MV-4-11 (cell line): ENCODE measurements around the gene SGPL1.
"Not testable (repeated sequence)": the region's sequence is repeated elsewhere in the genome, so short reads cannot be mapped to it uniquely, and the experiment has no call there.

ENCODE experiments used
- DNase-seq: peaks from one replicate; lab custom pipeline; 2025; lab: John Stamatoyannopoulos, UW

Gene SGPL1

DNA sequence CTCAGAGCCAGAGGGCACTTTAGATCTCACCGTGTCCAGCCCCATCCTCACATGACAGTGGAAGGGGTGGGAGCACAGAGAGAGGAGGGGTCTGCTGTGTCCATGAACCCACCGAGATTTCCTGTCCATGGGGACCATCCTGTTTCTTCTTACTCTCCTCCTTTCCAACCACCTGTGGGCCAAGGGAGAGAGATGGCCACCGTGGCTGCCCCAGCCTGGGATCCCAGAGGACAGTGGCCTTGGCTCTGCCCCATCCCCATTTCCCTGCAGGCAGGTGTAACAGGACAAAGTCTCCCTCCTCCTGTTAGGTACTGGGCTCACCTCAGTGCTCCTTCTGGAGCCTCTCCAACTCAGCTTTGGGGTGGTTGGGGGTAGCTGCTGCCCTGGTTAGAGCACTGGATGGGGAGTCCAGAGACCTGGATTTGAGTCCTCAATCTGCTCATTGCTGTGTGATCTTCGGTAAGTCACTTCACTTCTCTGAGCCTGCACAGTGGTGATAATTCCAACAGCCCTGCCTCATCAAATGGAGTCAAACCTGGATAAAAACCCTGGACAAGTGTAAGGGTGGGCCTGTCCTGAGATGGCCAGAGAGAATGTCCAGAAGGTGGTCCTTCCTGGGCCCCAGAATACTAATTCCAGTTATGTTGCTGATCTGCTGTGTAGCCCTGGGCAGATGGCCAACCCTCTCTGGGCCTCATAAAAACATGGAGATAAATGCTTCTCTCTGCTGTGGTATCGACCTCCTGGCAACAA is 90.5 kb downstream of the SGPL1 start:
- no peak for DNase-seq

DNA sequence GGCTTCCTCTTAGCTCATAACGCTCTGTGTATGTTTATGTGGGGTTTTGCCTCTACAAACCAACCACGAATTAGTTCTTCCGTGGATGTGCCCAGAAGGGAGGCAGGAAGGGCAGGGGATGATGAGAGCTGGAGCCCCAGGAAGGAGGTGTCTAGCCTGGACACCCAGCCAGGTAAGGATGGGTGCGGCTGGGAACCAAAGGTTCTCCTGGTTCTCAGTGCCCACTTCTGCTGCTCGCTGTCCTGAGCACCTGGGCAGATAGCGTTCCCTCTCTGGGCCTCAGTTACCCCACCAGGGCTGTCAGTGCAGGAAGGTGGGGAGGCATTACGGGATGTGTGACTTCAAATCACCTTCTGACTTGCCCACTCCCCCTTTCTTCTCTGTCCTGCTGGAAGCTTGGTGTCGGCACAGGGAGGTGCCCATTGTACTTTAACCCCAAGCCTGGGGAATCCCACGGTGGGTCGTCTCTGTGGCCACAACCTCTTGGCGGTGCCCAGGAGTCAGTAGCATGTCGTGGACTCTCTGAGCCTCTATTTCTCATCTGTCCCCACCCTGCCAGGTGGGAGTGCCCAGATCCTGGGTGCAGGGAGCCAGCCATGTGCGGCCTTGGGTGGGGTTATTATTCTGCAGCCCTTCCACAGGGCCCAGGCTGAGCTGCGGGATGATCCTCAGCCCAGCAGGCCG is 91.3 kb downstream of the SGPL1 start:
- no peak for DNase-seq

DNA sequence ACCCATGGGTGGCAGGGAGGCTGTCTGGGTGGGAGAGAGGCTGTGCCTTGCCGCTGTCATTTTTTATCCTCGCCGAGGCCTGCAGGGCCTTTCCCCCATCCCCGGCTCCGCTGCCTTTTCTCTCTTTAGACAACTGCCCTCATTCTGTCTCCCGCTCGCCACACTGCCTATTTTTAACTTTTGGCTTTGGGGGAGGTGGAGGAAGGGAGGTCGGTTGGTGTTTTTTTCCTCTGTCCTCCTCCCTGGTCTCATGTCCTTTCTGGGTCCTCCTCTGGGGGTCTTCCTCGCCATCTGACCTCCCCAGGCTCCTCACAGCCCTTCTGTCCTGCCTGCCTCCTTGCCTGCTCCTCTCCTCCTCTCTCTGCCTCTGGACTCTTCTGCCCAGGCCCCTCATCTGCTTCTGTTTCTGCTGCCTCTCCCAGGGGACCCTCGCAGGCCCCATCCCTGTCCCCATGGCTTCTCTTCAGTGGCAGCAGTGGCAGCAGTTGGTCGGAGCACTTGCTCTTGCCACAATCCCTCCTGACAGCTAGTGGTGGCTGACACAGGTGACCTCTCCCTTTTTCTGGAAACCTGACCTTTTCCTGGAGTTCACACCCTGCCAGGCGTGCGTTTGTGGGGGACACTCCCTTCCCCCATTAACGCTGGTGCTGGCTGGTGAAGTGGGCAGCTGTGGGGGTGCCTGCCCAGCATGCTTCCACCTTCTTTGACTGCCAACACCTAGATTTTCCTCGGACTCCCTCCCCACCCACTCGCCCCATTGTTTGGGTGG is 92.1 kb downstream of the SGPL1 start:
- no peak for DNase-seq

DNA sequence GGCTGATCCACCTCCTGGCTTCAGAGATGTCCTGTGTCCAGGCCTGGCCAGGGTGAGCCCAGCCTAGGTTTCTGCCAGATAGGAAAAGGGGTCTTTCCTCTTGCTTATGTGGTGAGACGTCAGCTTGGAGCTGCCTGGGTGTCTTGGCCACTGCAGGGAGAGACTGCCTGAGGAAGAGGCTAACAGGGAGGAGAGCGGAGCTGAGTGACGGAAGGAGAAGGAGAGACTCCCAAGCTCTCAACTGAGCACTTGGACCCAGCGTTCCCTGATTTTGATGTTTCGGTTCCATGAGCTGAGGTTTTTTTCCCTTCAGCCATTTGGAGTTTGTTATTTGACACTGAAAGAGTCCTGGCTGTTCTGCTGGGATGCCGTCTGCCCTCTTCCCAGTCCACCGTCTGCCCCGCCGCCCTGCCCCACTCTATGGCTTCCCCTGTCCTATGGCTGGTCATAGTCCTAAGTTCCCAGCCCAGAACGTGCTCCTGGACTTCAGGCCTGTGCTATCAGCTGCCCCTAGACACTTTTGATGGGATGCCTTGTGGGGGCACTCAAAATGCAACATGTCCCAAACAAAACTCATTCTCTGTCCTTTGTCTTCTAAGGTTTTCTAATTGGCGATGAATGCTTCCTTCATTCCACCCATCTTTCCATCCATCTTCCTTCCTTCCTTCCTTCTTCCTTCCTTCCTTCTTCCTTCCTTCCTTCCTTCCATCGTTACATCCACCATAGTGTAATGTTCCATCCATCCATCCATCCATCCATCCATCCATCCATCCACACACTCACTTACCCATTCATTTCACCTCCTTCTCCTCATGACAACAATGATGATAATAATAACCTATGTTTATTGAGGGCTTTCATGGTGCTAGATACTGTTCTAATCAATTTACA is 92.9 kb downstream of the SGPL1 start:
- DNase-seq = no peak

DNA sequence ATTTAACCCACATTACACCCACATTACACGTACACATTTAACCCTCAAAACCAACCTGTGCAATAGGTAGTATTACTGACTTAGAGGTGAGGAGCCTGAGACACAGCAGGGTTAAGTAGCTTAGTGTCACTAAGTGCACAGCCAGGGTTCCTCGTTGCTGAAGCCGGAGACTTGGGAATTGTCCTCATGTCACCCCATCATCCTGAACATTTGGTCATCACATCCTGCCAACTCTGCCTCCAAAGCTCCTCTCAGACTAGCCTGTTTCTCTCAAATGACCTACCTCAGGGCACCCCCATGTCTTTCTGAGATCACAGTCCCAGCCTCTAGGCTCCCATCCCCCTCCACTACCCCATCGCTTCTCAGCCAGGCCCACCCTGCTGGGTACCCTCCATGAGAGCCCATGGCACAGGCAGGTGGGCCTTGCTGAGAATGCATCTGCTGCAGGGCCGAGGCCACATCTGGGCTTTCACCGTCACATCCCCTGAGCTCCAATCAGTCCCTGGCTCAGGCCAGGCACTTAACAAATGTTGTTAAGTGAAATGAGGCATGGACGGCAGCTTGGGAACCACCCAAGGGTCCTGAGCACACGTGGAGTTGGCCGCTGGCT is 93.7 kb downstream of the SGPL1 start:
- no peak for DNase-seq

DNA sequence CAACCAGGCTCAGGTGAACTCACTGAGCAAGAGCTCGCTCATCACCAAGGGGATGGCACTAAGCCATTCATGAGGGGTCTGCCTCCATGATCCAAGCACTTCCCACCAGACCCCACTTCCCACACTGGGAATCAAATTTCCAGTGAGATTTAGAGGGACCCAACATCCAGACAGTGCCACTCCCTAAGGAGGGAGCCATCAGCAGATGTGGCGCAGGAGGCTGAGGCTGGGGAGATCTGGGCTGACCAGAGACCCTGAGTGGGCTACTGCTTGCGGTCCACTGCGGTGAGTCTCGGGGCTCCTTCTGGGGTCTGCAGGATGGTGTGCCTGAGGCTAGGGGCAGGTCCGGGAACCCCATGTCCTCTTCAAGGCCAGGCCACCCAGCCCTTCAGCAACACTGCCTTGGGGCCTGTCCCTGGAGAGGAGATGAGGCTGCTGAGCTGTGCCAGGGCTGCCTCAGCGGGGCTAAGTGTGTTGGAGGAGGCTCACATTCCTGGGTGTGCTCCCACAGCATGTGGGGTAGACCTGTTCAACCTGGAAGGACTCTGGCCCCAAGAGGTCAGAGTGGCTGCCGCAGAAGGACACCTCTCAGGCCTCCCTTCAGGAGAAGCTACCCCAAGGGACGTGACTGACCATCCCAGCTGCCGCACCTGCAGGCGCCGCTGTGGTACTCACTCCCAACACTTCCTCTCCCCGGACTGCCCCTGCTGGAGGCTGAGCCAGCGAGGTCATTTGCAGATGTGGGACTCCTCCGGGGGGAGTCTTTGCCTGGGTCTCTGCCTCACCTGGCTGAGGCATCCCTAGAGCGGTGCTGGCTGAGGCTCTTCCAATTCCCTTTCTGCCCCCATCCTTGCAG is 95.0 kb downstream of the SGPL1 start:
- no peak for DNase-seq

GRCh38 chr10:70911386-70911785 is 95.6 kb downstream of the SGPL1 start:
- no peak for DNase-seq

- DNase-seq = no peak
Measured at GRCh38 chr10:70912556-70912955, 96.8 kb downstream of the SGPL1 start.

- no peak for DNase-seq
Measured at GRCh38 chr10:70913191-70913892, 97.6 kb downstream of the SGPL1 start.

- no peak for DNase-seq
Measured at GRCh38 chr10:70913893-70914240, 98.1 kb downstream of the SGPL1 start.

DNA sequence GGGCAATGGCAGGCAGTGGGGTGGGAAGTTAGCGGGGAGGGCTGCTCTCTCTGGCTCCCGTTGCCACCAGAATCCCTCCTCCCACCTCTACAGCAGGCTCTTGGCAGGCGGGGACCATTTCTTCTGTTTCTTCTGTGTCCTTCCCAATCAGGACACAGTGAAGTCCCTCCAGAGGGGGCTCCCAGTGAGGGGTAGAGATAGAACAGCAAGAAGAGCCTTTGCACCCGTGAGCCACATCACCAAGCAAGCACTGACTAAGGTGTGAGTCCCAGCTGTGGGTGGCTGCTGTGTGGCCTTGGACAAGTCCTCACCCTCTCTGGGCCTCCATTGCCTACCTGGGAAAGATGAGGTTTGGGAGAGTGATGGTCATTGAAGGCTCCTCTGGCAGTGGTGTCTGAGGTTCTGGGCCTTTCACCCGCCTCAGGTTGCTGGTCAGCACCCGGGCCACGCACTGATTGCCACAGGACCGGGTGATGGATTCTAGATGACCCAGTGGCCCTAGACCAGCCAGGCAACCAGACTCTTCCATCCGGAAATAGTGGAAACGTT is 98.6 kb downstream of the SGPL1 start:
- DNase-seq = no peak

DNA sequence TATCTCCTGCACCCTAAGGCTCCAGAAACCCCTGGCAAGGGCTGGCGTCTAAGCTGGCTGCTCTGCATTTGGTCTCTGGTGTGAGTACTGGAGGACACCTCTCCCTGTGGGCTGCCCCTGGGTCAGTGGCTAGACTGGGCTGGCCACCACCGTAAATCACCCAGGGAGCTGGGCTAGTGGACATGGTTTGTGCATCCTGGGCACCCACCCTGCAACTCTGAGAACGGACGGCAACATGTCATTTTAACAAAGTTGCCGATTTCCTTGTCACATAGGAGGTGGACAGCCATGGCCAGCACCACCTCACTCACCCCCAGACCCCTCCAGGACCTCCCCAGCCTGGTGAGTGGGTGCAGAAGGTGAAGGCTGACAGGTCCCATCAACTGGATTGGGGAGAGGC is 99.5 kb downstream of the SGPL1 start:
- no peak for DNase-seq

- no peak for DNase-seq
Measured at GRCh38 chr10:70915806-70916205, 100.1 kb downstream of the SGPL1 start.

- DNase-seq = no peak
Measured at GRCh38 chr10:70916241-70916640, 100.5 kb downstream of the SGPL1 start.

GRCh38 chr10:70917226-70917625 is 101.5 kb downstream of the SGPL1 start:
- no peak for DNase-seq

DNA sequence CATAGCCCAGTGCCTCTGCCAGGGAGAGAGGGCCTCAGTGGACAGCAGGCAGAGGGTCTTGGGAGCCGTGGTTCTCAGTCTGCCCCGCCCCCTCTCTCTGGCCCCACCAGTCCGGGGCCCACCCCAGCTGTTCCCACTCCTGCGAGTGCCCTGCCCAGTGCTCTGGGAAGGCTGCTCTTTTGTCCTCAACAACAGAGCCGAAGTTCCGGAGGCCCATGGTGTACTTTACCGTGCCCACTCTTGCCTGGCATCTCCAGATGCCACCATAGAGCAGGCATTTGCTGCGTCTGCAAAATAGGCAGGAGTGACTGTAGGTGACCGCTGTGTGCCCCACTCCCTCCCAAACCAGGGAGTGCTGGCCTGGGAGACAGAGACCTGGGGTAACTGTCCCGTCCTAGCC is 101.9 kb downstream of the SGPL1 start:
- no peak for DNase-seq

- DNase-seq = no peak
Measured at GRCh38 chr10:70918851-70919530, 103.2 kb downstream of the SGPL1 start.

DNA sequence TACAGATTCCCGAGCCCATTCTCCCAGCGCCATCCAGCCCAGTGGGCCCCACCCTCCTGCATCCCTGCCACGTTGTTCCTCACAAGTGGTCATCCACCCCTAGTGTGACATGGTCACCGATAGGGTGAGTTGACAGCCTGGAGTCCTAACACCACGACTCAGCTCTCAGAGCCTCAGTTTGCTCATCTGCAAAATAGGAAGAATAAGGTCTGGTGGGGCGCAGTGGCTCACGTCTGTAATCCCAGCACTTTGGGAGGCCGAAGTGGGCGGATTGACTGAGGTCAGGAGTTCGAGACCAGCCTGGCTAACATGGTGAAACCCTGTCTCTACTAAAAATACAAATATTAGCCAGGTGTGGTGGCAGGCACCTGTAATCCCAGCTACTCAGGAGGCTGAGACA is 104.2 kb downstream of the SGPL1 start:
- DNase-seq = not testable (repeated sequence)

DNA sequence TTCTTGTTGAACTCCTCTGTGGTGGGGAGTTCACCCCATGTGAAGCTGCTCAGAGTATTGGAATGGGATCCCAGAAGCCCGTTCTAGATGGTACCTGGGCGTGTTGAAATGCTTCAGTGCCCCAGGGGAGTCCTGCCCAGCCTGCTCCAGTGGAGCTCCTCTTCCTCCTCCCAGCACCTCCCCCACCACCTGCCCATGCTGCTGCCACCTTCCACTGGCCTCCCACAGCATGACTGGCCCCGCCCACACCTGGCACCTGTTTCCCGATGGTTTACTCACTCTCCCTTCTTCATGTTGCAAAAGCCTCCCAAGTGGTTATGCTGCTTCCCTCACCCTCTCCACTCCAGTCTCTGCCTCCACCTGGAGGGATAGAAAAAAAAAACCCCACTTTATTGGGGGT is 104.8 kb downstream of the SGPL1 start:
- no peak for DNase-seq
